Measurements from ENCODE around the gene MAP1A.
A peak's percentile ranks its signal among the peaks of the same experiment; 100 is the strongest.

Gene MAP1A

GRCh38 chr15:43511012-43511885 is 6.2 kb upstream of the MAP1A start:
- peak; percentile 23 for DNase-seq

DNA sequence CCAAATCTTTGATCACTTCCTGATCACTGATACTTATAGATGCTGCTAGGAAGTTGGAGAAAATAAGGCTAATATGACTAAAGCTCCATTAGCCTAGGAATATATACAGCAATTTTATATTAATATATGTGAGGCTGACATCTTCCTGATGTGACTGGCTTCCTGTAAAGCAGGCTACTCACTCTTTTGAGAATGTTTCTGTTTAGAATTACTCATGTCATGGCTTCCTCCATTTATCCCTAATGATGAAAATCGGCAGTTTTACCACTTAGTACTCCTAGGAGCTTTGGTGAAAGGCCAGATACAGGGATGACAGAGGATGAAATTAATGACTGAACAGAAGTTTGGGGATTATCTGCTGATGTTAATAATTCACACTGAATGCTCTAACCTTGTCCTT is 3.9 kb upstream of the MAP1A start:
- no peak for DNase-seq

- peak; percentile 57 for DNase-seq
Observed at GRCh38 chr15:43514241-43515057, 3.0 kb upstream of the MAP1A start.

GRCh38 chr15:43515741-43516140 is 1.7 kb upstream of the MAP1A start:
- no peak for DNase-seq

DNA sequence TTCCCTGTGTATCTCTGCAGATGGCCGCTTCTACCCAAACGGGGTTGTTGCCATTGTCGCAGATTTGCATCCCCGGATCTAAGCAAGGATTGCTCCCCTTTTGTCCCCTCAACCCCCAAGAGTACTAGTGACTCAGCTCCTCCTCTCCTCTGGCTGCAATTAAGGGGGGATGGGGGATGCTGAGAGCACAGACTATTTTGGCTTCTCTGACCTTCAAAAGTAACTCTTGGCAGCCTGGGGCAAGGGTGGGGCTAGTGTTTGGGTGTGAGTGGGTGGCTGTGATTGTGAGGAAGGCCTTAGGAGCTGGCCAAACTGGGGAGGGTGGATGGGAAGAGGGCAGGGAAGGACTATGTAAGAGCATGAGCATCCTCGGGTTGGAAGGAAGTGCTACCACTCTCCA is 1.2 kb upstream of the MAP1A start:
- no peak for DNase-seq

- no peak for DNase-seq
Observed at GRCh38 chr15:43516801-43517353, 531 bp upstream of the MAP1A start.

GRCh38 chr15:43518197-43518761 is 871 bp downstream of the MAP1A start:
- DNase-seq, result no peak

GRCh38 chr15:43519196-43519595 is 1.8 kb downstream of the MAP1A start:
- DNase-seq, result no peak

DNA sequence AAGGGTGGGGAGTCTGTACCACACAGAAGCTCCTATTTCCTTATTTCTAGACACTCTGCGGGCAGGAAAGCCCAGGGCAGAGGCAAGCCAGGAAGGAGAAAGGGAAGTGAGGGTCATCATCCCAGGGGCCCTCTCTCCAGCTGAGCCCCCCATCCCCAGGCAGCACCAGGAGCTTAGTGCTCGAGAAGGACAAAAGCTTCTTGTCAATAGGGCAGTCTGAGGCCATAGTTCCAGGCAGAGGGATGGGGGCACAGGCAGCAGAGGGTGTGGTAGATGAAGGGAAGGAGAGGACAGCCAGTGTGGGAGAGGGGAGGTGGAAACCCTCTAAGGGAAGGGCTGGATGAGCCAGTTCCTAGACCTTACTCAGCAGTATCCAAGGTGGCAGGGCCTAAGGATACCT is 2.7 kb downstream of the MAP1A start:
- DNase-seq, result no peak

- DNase-seq, result no peak
Observed at GRCh38 chr15:43521419-43521818, 4.0 kb downstream of the MAP1A start.

GRCh38 chr15:43522247-43522646 is 4.8 kb downstream of the MAP1A start:
- no peak for DNase-seq

DNA sequence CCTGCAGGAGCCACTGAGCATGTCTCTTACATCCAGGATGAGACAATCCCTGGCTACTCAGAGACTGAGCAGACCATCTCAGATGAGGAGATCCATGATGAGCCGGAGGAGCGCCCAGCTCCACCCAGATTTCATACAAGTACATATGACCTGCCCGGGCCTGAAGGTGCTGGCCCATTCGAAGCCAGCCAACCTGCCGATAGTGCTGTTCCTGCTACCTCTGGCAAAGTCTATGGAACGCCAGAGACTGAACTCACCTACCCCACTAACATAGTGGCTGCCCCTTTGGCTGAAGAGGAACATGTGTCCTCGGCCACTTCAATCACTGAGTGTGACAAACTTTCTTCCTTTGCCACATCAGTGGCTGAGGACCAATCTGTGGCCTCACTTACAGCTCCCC is 6.2 kb downstream of the MAP1A start:
- no peak for DNase-seq

DNA sequence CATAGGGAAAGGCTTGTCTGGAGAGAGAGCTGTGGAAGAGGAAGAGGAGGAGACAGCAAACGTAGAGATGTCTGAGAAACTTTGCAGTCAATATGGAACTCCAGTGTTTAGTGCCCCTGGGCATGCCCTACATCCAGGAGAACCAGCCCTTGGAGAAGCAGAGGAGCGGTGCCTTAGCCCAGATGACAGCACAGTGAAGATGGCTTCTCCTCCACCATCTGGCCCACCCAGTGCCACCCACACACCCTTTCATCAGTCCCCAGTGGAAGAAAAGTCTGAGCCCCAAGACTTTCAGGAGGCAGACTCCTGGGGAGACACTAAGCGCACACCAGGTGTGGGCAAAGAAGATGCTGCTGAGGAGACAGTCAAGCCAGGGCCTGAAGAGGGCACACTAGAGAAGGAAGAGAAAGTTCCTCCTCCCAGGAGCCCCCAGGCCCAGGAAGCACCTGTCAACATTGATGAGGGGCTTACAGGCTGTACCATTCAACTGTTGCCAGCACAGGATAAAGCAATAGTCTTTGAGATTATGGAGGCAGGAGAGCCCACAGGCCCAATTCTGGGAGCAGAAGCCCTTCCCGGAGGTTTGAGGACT is 6.9 kb downstream of the MAP1A start:
- no peak for DNase-seq

DNA sequence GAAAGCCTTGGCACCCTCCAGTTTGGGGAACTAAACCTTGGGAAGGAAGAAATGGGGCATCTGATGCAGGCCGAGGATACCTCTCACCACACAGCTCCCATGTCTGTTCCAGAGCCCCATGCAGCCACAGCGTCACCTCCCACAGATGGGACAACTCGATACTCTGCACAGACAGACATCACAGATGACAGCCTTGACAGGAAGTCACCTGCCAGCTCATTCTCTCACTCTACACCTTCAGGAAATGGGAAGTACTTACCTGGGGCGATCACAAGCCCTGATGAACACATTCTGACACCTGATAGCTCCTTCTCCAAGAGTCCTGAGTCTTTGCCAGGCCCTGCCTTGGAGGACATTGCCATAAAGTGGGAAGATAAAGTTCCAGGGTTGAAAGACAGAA is 7.7 kb downstream of the MAP1A start:
- no peak for DNase-seq

- no peak for DNase-seq
Observed at GRCh38 chr15:43526261-43526930, 9.0 kb downstream of the MAP1A start.

- no peak for DNase-seq
Observed at GRCh38 chr15:43527016-43527801, 9.8 kb downstream of the MAP1A start.

GRCh38 chr15:43527802-43528541 is 10.6 kb downstream of the MAP1A start:
- no peak for DNase-seq

GRCh38 chr15:43528542-43529007 is 11.2 kb downstream of the MAP1A start:
- no peak for DNase-seq

DNA sequence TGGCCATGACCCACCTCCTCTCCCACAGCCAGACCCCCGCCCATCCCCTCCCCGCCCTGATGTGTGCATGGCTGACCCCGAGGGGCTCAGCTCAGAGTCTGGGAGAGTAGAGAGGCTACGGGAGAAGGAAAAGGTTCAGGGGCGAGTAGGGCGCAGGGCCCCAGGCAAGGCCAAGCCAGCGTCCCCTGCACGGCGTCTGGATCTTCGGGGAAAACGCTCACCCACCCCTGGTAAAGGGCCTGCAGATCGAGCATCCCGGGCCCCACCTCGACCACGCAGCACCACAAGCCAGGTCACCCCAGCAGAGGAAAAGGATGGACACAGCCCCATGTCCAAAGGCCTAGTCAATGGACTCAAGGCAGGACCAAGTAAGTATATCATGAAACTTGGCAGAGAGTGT is 11.7 kb downstream of the MAP1A start:
- no peak for DNase-seq

DNA sequence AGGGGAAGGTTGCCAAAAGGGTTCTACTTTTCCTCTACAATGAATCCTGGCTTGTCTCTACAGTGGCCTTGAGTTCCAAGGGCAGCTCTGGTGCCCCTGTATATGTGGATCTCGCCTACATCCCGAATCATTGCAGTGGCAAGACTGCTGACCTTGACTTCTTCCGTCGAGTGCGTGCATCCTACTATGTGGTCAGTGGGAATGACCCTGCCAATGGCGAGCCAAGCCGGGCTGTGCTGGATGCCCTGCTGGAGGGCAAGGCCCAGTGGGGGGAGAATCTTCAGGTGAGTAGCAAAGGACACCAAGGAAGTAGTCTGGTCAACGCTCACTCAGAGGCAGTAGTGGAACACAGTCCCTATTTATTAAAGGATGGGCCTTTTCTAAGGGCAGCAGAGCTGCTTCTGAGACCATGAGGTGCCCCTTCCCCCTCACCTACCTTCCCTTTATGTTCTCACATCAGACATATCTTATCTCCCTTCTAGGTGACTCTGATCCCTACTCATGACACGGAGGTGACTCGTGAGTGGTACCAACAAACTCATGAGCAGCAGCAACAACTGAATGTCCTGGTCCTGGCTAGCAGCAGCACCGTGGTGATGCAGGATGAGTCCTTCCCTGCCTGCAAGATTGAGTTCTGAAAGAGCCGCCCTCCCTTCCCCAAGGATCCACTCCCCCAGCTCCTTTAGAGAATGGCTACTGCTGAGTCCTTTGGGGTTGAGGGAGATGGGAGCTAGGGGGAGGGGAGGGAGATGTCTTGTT is 12.4 kb downstream of the MAP1A start:
- no peak for DNase-seq
